Testis (tissue), 2 donors: ENCODE results near the gene DISP2.

ENCODE experiments used
- CTCF ChIP-seq, 3 experiments: fragments of 450-650 bp in 2 of 3; fragments of 200-600 bp in 1 of 3; sonication (generic) in 1 of 3; IDR thresholded peaks; one replicate each; pipeline ENCODE4 v1.5.1; 2016 to 2019; ENCODE audit warnings: antibody characterized with exemption in 3 of 3, mild to moderate bottlenecking in 2 of 3, moderate library complexity in 1 of 3
- POLR2A ChIP-seq: fragments of 450-650 bp; IDR thresholded peaks from one replicate; pipeline ENCODE4 v1.6.1; 2017; ENCODE audit warnings: antibody characterized with exemption, mild to moderate bottlenecking, moderate library complexity

GRCh38 chr15:40392986-40393948 is 35.2 kb downstream of the DISP2 start:
- no peak for TF ChIP-seq CTCF (IDR thresholded peaks at IDR 0.05)
- TF ChIP-seq POLR2A = no peak
